RWPE1 (cell line): Measurements from ENCODE around the gene SND1.

Experiments used
- CTCF ChIA-PET: fragments of 350-600 bp; sonication (Branson Sonifier 250); formaldehyde crosslinking; extraction: SDS; loops from one replicate; lab custom pipeline; 2021; lab: Yijun Ruan, JAX
- POLR2A ChIA-PET: fragments of 400-600 bp; formaldehyde crosslinking; extraction: SDS; loops from one replicate; lab custom pipeline; 2020; ENCODE audit warnings: antibody characterized with exemption; ENCODE audit not compliant: low non-redundant PET; lab: Yijun Ruan, JAX
- DNase-seq: peaks from one replicate; pipeline ENCODE4 v3.0.0; 2012; ENCODE audit warnings: low spot score
- H3K27ac ChIP-seq: fragments of 450-650 bp; 2 replicates; pipeline ENCODE4 v1.5.1; 2017
- CTCF ChIP-seq: fragments of 450-650 bp; conservative IDR thresholded peaks from 2 replicates; pipeline ENCODE4 v1.5.1; 2017; ENCODE audit warnings: low read depth, mild to moderate bottlenecking

SND1 gene

GRCh38 chr7:127809261-127809702 lies 157.3 kb downstream of the SND1 start:
- peak; percentile 48 for DNase-seq
- no peak overlapping the region for H3K27ac ChIP-seq
- POLR2A ChIA-PET: no interaction called here
- CTCF ChIA-PET: no interaction called here
- no peak for TF ChIP-seq CTCF

GRCh38 chr7:127810113-127810512 lies 158.1 kb downstream of the SND1 start:
- CTCF ChIA-PET: no interaction called here
- TF ChIP-seq CTCF: no peak
- no peak overlapping the region for H3K27ac ChIP-seq
- no peak for DNase-seq
- POLR2A ChIA-PET: no interaction called here

- no peak for TF ChIP-seq CTCF
- H3K27ac ChIP-seq: no peak overlapping the region
- ChIA-PET CTCF (interaction anchor here (0.6 kb wide), 1 partner anchor 76 kb away, joined by 3 read pairs; no protein-coding TSS in a partner anchor), POLR2A (no interaction called here)
- DNase-seq: no peak
These were observed 159.0 kb downstream of the SND1 start for GRCh38 chr7:127810696-127811660.

DNA sequence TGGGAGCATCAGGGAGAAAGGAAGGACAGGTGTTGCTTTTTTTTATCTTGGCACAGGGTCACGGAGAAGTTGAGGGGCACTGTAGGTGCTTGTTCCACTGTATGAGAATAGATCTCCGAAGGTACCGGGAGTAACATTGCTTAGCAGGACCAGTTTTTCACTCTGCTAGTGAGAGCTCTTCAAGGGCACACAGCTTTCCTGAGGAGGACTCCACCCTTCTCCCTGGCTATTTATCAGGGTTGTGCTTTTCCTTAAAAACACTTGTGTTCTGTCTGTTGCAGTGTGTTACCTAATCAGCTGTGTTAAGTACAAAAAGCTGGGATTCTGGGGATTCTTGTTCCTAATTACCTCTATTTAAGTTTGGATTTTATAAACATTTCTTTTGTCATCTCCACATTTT lies 160.5 kb downstream of the SND1 start:
- CTCF ChIA-PET: interaction anchor here (0.6 kb wide), 1 partner anchor 56 kb away, joined by 4 read pairs; no protein-coding TSS in a partner anchor

GRCh38 chr7:127813991-127814541 lies 162.1 kb downstream of the SND1 start:
- no peak for TF ChIP-seq CTCF
- no peak for DNase-seq
- no peak overlapping the region for H3K27ac ChIP-seq
- CTCF ChIA-PET: no interaction called here
- POLR2A ChIA-PET: no interaction called here

More for the DNA sequence above, 160.5 kb downstream of the SND1 start:
- no peak overlapping the region for H3K27ac ChIP-seq
- TF ChIP-seq CTCF: no peak
- POLR2A ChIA-PET: no interaction called here
- DNase-seq: no peak

- ChIA-PET CTCF (interaction anchor here (0.6 kb wide), 1 partner anchor 23 kb away, joined by 3 read pairs; no protein-coding TSS in a partner anchor), POLR2A (no interaction called here)
- TF ChIP-seq CTCF: no peak
- H3K27ac ChIP-seq: no peak overlapping the region
- DNase-seq: no peak
These were observed 163.7 kb downstream of the SND1 start for GRCh38 chr7:127815631-127816145.
